ENCODE results near the gene TAS2R3.

GRCh38 chr7:141722529-141722928 lies 41.4 kb upstream of the TAS2R3 start:
- TF ChIP-seq POLR2A (IDR thresholded peaks at IDR 0.05) (no peak), CTCF (IDR thresholded peaks at IDR 0.05 in 8 of 11, conservative IDR thresholded peaks at IDR 0.05 in 3 of 11) (no peak), POLR2AphosphoS5 (IDR thresholded peaks at IDR 0.05) (no peak)

Data from spleen (tissue), 7 donors.